GM19438 (cell line): ENCODE measurements around the gene ZYG11B.
A peak's percentile ranks its signal among the peaks of the same experiment; 100 is the strongest.
"Not testable (repeated sequence)": the region's sequence is repeated elsewhere in the genome, so short reads cannot be mapped to it uniquely, and the experiment has no call there.

ENCODE experiments used
- ATAC-seq: cut with Tn5 transposase; IDR thresholded peaks from one replicate; pipeline ENCODE4 v1.9.1; 2021; ENCODE audit warnings: low read depth; ENCODE audit not compliant: unreplicated experiment

The ZYG11B gene

GRCh38 chr1:52839175-52839574 lies 112.9 kb downstream of the ZYG11B start:
- not testable (repeated sequence) for ATAC-seq

GRCh38 chr1:52842643-52843310 lies 116.5 kb downstream of the ZYG11B start, which contains the start of gene ZYG11A:
TSS of gene ZYG11A (plus strand) at chr1:52842760. CDS start at chr1:52842884, 124 bp downstream.
- peak; percentile 82 for ATAC-seq

GRCh38 chr1:52845119-52845518 lies 118.9 kb downstream of the ZYG11B start:
- ATAC-seq: not testable (repeated sequence)

GRCh38 chr1:52848423-52848822 lies 122.2 kb downstream of the ZYG11B start:
- ATAC-seq: no peak

- no peak for ATAC-seq
Measured at GRCh38 chr1:52850951-52851350, 124.7 kb downstream of the ZYG11B start.

- ATAC-seq: no peak
Measured at GRCh38 chr1:52852854-52853253, 126.6 kb downstream of the ZYG11B start.

GRCh38 chr1:52855584-52855983 lies 129.3 kb downstream of the ZYG11B start:
- ATAC-seq: no peak

- ATAC-seq: no peak
Measured at GRCh38 chr1:52856026-52856425, 129.8 kb downstream of the ZYG11B start.

- ATAC-seq: no peak
Measured at GRCh38 chr1:52857443-52857842, 131.2 kb downstream of the ZYG11B start.

- ATAC-seq: no peak
Measured at GRCh38 chr1:52862666-52863458, 136.6 kb downstream of the ZYG11B start.

- ATAC-seq: peak; percentile 77
Measured at GRCh38 chr1:52867087-52867863, 141.0 kb downstream of the ZYG11B start.

- ATAC-seq: not testable (repeated sequence)
Measured at GRCh38 chr1:52869727-52870126, 143.5 kb downstream of the ZYG11B start.

- no peak for ATAC-seq
Measured at GRCh38 chr1:52876843-52877242, 150.6 kb downstream of the ZYG11B start.
